Large intestine (tissue), 3 donors: ENCODE results near the gene CORO1A. TPM values are rescaled to one million over a fixed set of nuclear protein-coding genes. Genes with fewer than 3 reads are reported as not detected.
"Not testable (repeated sequence)": the region's sequence is repeated elsewhere in the genome, so short reads cannot be mapped to it uniquely, and the experiment has no call there.

Experiments used
- DNase-seq, 2 donors: peaks; one replicate each; pipeline versions ENCODE4 v3.0.0 to v3.0.0-alpha.2; 2013
- H3K27ac ChIP-seq: one replicate; pipeline ENCODE4 v1.5.1; 2013; ENCODE audit warnings: low read length
- H3K27me3 ChIP-seq: 2 replicates; pipeline ENCODE4 v1.6.1; 2013; ENCODE audit warnings: low read length; ENCODE audit not compliant: control insufficient read depth, insufficient read depth
- H3K36me3 ChIP-seq: 2 replicates; pipeline ENCODE4 v1.6.1; 2013; ENCODE audit warnings: low read length; ENCODE audit not compliant: control insufficient read depth, insufficient read depth
- H3K4me1 ChIP-seq: one replicate; pipeline ENCODE4 v1.6.1; 2013; ENCODE audit warnings: low read length; ENCODE audit not compliant: control insufficient read depth, insufficient read depth
- H3K4me3 ChIP-seq: one replicate; pipeline ENCODE4 v1.5.1; 2013; ENCODE audit warnings: low read length
- H3K9me3 ChIP-seq: one replicate; pipeline ENCODE4 v1.6.1; 2013; ENCODE audit warnings: mild to moderate bottlenecking, low read depth, low read length, moderate library complexity; ENCODE audit not compliant: control insufficient read depth
- WGBS: methylation state at CpG from one replicate; pipeline ENCODE4 v1.1.5; 2013; ENCODE audit warnings: low lambda C conversion rate; ENCODE audit not compliant: insufficient coverage; 5-methylcytosine and 5-hydroxymethylcytosine counted together
- polyA plus RNA-seq: library from polyadenylated mRNA; unstranded; fragments of 120-200 nt; gene quantifications from one replicate; pipeline ENCODE4 v1.2.1, GENCODE V29; 2013

Gene CORO1A
- polyA plus RNA-seq, 1 donor, result 36.7 TPM

GRCh38 chr16:30199049-30199448 lies 15.6 kb downstream of the CORO1A start, which contains the start of gene SULT1A3:
Gene SULT1A3 (plus strand): TSS chr16:30199255. CDS start chr16:30200729, 1,474 bp downstream.
- no CpG with 5 or more reads among the region's 3 CpGs for WGBS
- H3K4me3 ChIP-seq, H3K27ac ChIP-seq, H3K4me1 ChIP-seq, DNase-seq, H3K27me3 ChIP-seq, H3K9me3 ChIP-seq, H3K36me3 ChIP-seq: not testable (repeated sequence)

DNA sequence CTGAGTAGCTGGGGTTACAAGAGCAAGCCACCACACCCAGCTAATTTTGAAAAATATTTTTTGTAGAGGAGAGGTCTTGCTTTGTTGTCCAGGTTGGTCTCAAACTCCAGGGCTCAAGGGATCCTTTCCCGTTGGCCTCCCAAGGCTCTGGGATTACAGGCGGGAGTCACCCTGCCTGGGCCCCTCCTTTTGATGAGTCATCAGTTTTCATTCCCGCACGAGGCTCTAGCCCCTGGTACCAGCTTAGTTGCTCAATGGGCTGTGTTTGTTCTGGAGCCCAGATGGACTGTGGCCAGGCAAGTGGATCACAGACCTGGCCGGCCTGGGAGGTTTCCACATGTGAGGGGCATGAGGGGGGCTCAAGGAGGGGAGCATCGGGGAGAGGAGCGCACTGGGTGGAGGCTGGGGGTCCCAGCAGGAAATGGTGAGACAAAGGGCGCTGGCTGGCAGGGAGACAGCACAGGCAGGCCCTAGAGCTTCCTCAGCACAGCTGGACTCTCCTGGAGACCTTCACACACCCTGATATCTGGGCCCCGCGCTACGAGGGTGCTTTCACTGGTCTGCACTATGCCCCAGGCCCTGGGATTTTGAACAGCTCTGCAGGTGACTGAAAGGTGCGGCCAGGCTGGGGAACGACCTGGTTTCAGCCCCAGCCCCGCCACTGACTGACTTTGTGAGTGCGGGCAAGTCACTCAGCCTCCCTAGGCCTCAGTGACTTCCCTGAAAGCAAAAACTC lies 16.4 kb downstream of the CORO1A start:
- not testable (repeated sequence) for H3K27me3 ChIP-seq, H3K27ac ChIP-seq, H3K9me3 ChIP-seq, DNase-seq, H3K36me3 ChIP-seq, H3K4me1 ChIP-seq, H3K4me3 ChIP-seq
- WGBS, result no CpG with 5 or more reads among the region's 15 CpGs

GRCh38 chr16:30205541-30206236 lies 22.3 kb downstream of the CORO1A start:
- Histone ChIP-seq H3K27ac (peak overlapping the region; percentile 47), H3K4me3 (peak overlapping the region; percentile 43)
- not testable (repeated sequence) for H3K9me3 ChIP-seq, H3K4me1 ChIP-seq, H3K36me3 ChIP-seq, DNase-seq, H3K27me3 ChIP-seq
- WGBS, result no CpG with 5 or more reads among the region's 52 CpGs

DNA sequence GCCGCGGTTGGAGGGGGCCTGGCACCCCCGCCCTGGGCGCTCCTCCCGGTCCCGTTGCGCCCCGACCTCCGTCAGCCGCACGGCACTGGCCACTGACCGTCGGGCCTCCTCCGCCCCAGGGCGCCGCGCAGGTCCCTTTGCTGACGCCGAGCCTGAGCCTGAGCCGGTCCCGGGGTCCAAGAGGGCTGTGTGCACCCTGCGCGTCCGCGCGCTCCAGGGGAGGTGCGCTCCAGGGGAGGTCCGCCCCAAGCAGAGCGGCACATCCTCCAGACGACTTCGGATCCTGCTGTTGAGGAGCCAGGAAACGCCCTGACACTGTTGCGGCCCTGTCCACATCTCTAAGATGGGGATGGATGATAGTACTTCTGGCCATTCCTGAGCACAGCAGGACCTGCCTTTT lies 22.9 kb downstream of the CORO1A start:
- WGBS, result no CpG with 5 or more reads among the region's 33 CpGs
- H3K9me3 ChIP-seq, H3K27me3 ChIP-seq, H3K4me1 ChIP-seq, DNase-seq, H3K36me3 ChIP-seq: not testable (repeated sequence)
- peak overlapping the region; percentile 47 for H3K27ac ChIP-seq
- H3K4me3 ChIP-seq, result peak overlapping the region; percentile 43

GRCh38 chr16:30207063-30207704 lies 23.8 kb downstream of the CORO1A start:
- H3K36me3 ChIP-seq, H3K4me1 ChIP-seq, H3K9me3 ChIP-seq, H3K27ac ChIP-seq, H3K4me3 ChIP-seq, DNase-seq, H3K27me3 ChIP-seq: not testable (repeated sequence)
- no CpG with 5 or more reads among the region's 9 CpGs for WGBS

GRCh38 chr16:30209032-30209431 lies 25.6 kb downstream of the CORO1A start:
- H3K9me3 ChIP-seq, H3K4me3 ChIP-seq, H3K4me1 ChIP-seq, DNase-seq, H3K27ac ChIP-seq, H3K36me3 ChIP-seq, H3K27me3 ChIP-seq: not testable (repeated sequence)
- WGBS, result no CpG with 5 or more reads among the region's 6 CpGs

GRCh38 chr16:30211414-30211813 lies 28.0 kb downstream of the CORO1A start:
- H3K27me3 ChIP-seq, H3K9me3 ChIP-seq, DNase-seq, H3K4me1 ChIP-seq, H3K36me3 ChIP-seq, H3K27ac ChIP-seq, H3K4me3 ChIP-seq: not testable (repeated sequence)
- WGBS, result no CpG with 5 or more reads among the region's 4 CpGs

DNA sequence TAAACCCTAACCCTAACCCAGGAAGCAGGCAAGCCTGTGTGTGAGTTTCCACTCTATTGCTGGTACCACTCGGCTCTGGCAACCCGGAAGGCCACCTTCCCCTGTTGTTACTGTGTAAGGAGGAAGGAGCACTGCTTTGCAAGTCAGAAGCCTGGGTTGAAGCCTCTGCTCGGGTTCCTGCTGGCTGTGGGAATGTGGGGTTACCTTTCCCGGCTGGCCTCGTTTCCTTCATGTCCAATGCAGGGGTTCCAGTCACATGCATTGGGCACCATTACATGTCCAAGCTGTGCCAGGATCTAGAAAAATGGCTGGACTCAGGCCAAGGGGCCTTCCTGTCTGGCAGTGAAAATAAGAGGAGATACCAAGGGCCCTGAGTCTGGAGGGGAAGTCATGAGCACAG lies 33.7 kb downstream of the CORO1A start:
- H3K9me3 ChIP-seq, H3K27me3 ChIP-seq, H3K27ac ChIP-seq, DNase-seq, H3K36me3 ChIP-seq, H3K4me1 ChIP-seq, H3K4me3 ChIP-seq: not testable (repeated sequence)
- WGBS, result no CpG with 5 or more reads among the region's 5 CpGs

Other genes with a start within 250 kb of the CORO1A start
- 160 TPM for gene TMEM219, start 221.5 kb upstream of the CORO1A start, polyA plus RNA-seq
- gene TAOK2, start 209.7 kb upstream of the CORO1A start, polyA plus RNA-seq, result 46.6 TPM
- 12.0 TPM for gene HIRIP3, start 188.0 kb upstream of the CORO1A start, polyA plus RNA-seq
- 60.5 TPM for gene INO80E, start 187.4 kb upstream of the CORO1A start, polyA plus RNA-seq
- 4.2 TPM for gene DOC2A, start 172.6 kb upstream of the CORO1A start, polyA plus RNA-seq
- not detected for gene C16orf92, start 160.4 kb upstream of the CORO1A start, polyA plus RNA-seq
- gene TLCD3B, start 152.3 kb upstream of the CORO1A start, polyA plus RNA-seq, result 3.2 TPM
- 421 TPM for gene ALDOA, start 117.8 kb upstream of the CORO1A start, polyA plus RNA-seq
- 97.9 TPM for gene PPP4C, start 107.6 kb upstream of the CORO1A start, polyA plus RNA-seq
- gene TBX6, start 91.7 kb upstream of the CORO1A start, polyA plus RNA-seq, result 1.4 TPM
- 64.5 TPM for gene YPEL3, start 87.4 kb upstream of the CORO1A start, polyA plus RNA-seq
- gene GDPD3, start 70.1 kb upstream of the CORO1A start, polyA plus RNA-seq, result 18.1 TPM
- 165 TPM for gene MAPK3, start 60.4 kb upstream of the CORO1A start, polyA plus RNA-seq
- 57.9 TPM for gene BOLA2B, start 10.1 kb downstream of the CORO1A start, polyA plus RNA-seq
- gene SLX1A, start 10.3 kb downstream of the CORO1A start, polyA plus RNA-seq, result 74.9 TPM
- gene SULT1A3, start 15.7 kb downstream of the CORO1A start, polyA plus RNA-seq, result 46.4 TPM
- 17.6 TPM for gene NPIPB13, start 64.9 kb downstream of the CORO1A start, polyA plus RNA-seq
- 43.5 TPM for gene CD2BP2, start 171.7 kb downstream of the CORO1A start, polyA plus RNA-seq
- gene TBC1D10B, start 186.9 kb downstream of the CORO1A start, polyA plus RNA-seq, result 41.5 TPM
- 14.6 TPM for gene MYL11, start 191.2 kb downstream of the CORO1A start, polyA plus RNA-seq
- 5.4 TPM for gene SEPTIN1, start 199.0 kb downstream of the CORO1A start, polyA plus RNA-seq
- gene ZNF48, start 211.8 kb downstream of the CORO1A start, polyA plus RNA-seq, result 6.4 TPM
- 4.0 TPM for gene ZNF771, start 224.0 kb downstream of the CORO1A start, polyA plus RNA-seq
- gene DCTPP1, start 246.4 kb downstream of the CORO1A start, polyA plus RNA-seq, result 41.6 TPM